HEK293 (cell line): Measurements from ENCODE around the gene LRRC26.

Experiments
- EGR2 ChIP-seq: fragments of 450-650 bp; formaldehyde crosslinking; IDR thresholded peaks from 2 replicates; pipeline ENCODE4 v1.5.1; 2016; ENCODE audit warnings: low read depth, missing biosample characterization, missing genetic modification characterization
- HOXD13 ChIP-seq: sonication (generic); formaldehyde crosslinking; IDR thresholded peaks from 2 replicates; pipeline ENCODE4 v1.8.0; 2022; ENCODE audit warnings: missing genetic modification reagents, borderline replicate concordance
- REPIN1 ChIP-seq: fragments of 450-650 bp; formaldehyde crosslinking; IDR thresholded peaks from 2 replicates; pipeline ENCODE4 v1.5.1; 2017; ENCODE audit warnings: missing biosample characterization, missing genetic modification characterization, low read depth
- SCRT2 ChIP-seq: fragments of 450-650 bp; formaldehyde crosslinking; IDR thresholded peaks from 2 replicates; pipeline ENCODE4 v1.5.1; 2016; ENCODE audit warnings: missing biosample characterization, missing genetic modification characterization
- ZFP41 ChIP-seq: fragments of 450-650 bp; formaldehyde crosslinking; IDR thresholded peaks from 2 replicates; pipeline ENCODE4 v1.5.1; 2016; ENCODE audit warnings: missing biosample characterization, missing genetic modification characterization, borderline replicate concordance
- ZNF146 ChIP-seq: fragments of 450-650 bp; formaldehyde crosslinking; IDR thresholded peaks from 2 replicates; pipeline ENCODE4 v1.5.1; 2016; ENCODE audit warnings: missing biosample characterization, missing genetic modification characterization
- ZNF157 ChIP-seq: fragments of 450-650 bp; formaldehyde crosslinking; IDR thresholded peaks from 2 replicates; pipeline ENCODE4 v1.5.1; 2016; ENCODE audit warnings: missing biosample characterization, missing genetic modification characterization
- ZNF169 ChIP-seq: fragments of 450-650 bp; formaldehyde crosslinking; IDR thresholded peaks from 2 replicates; pipeline ENCODE4 v1.5.1; 2016; ENCODE audit warnings: missing biosample characterization, missing genetic modification characterization
- ZNF19 ChIP-seq: fragments of 450-650 bp; formaldehyde crosslinking; IDR thresholded peaks from 2 replicates; pipeline ENCODE4; 2016; ENCODE audit warnings: missing biosample characterization, missing genetic modification characterization, low read depth
- ZNF335 ChIP-seq: fragments of 450-650 bp; formaldehyde crosslinking; conservative IDR thresholded peaks from 2 replicates; pipeline ENCODE4 v1.5.1; 2016; ENCODE audit warnings: missing biosample characterization, missing genetic modification characterization
- ZNF37A ChIP-seq: fragments of 450-650 bp; IDR thresholded peaks from 2 replicates; pipeline ENCODE4 v1.5.1; 2018; ENCODE audit warnings: missing biosample characterization, missing genetic modification characterization
- ZNF394 ChIP-seq: fragments of 450-650 bp; formaldehyde crosslinking; IDR thresholded peaks from 2 replicates; pipeline ENCODE4 v1.5.1; 2016; ENCODE audit warnings: missing biosample characterization, missing genetic modification characterization, mild to moderate bottlenecking, moderate library complexity, borderline replicate concordance
- ZNF510 ChIP-seq: fragments of 450-650 bp; formaldehyde crosslinking; IDR thresholded peaks from 2 replicates; pipeline ENCODE4 v1.5.1; 2018; ENCODE audit warnings: mild to moderate bottlenecking, missing genetic modification characterization, missing biosample characterization; ENCODE audit not compliant: insufficient replicate concordance
- ZNF558 ChIP-seq: fragments of 450-650 bp; formaldehyde crosslinking; IDR thresholded peaks from 2 replicates; pipeline ENCODE4 v1.5.1; 2016; ENCODE audit warnings: missing biosample characterization, missing genetic modification characterization
- ZNF624 ChIP-seq: fragments of 450-650 bp; formaldehyde crosslinking; IDR thresholded peaks from 2 replicates; pipeline ENCODE4 v1.5.1; 2017; ENCODE audit warnings: missing biosample characterization, missing genetic modification characterization
- ZNF701 ChIP-seq: fragments of 450-650 bp; formaldehyde crosslinking; IDR thresholded peaks from 2 replicates; pipeline ENCODE4 v1.5.1; 2016; ENCODE audit warnings: missing biosample characterization, missing genetic modification characterization
- ZNF76 ChIP-seq: fragments of 450-650 bp; formaldehyde crosslinking; IDR thresholded peaks from 2 replicates; pipeline ENCODE4; 2016; ENCODE audit warnings: low read depth, missing biosample characterization, missing genetic modification characterization, borderline replicate concordance
- ZSCAN30 ChIP-seq: fragments of 450-650 bp; IDR thresholded peaks from 2 replicates; pipeline ENCODE4 v1.5.1; 2018; ENCODE audit warnings: missing biosample characterization, mild to moderate bottlenecking, missing genetic modification characterization, moderate library complexity
- TF ChIP-seq, protein P1 (sequence below): fragments of 450-650 bp; formaldehyde crosslinking; IDR thresholded peaks from 2 replicates; pipeline ENCODE4 v1.5.1; 2016; ENCODE audit warnings: missing biosample characterization, missing genetic modification characterization
- TF ChIP-seq, protein P2 (sequence below): fragments of 450-650 bp; formaldehyde crosslinking; IDR thresholded peaks from 2 replicates; pipeline ENCODE4 v1.5.1; 2016; ENCODE audit warnings: missing biosample characterization, missing genetic modification characterization
- TF ChIP-seq, protein P3 (sequence below): fragments of 450-650 bp; formaldehyde crosslinking; IDR thresholded peaks from 2 replicates; pipeline ENCODE4 v1.5.1; 2016; ENCODE audit warnings: missing biosample characterization, missing genetic modification characterization
- TF ChIP-seq, protein P4 (sequence below): fragments of 450-650 bp; formaldehyde crosslinking; IDR thresholded peaks from 2 replicates; pipeline ENCODE4 v1.5.1; 2016; ENCODE audit warnings: missing biosample characterization, missing genetic modification characterization, borderline replicate concordance
- TF ChIP-seq, protein P5 (sequence below): fragments of 450-650 bp; IDR thresholded peaks from 2 replicates; pipeline ENCODE4 v1.5.1; 2018; ENCODE audit warnings: missing biosample characterization, mild to moderate bottlenecking, missing genetic modification characterization
- TF ChIP-seq, protein P6 (sequence below): fragments of 450-650 bp; formaldehyde crosslinking; IDR thresholded peaks from 2 replicates; pipeline ENCODE4 v1.5.1; 2017; ENCODE audit warnings: missing biosample characterization, missing genetic modification characterization
- TF ChIP-seq, protein P7 (sequence below): fragments of 450-650 bp; formaldehyde crosslinking; IDR thresholded peaks from 2 replicates; pipeline ENCODE4 v1.5.1; 2016; ENCODE audit warnings: missing biosample characterization, missing genetic modification characterization

Gene LRRC26

DNA sequence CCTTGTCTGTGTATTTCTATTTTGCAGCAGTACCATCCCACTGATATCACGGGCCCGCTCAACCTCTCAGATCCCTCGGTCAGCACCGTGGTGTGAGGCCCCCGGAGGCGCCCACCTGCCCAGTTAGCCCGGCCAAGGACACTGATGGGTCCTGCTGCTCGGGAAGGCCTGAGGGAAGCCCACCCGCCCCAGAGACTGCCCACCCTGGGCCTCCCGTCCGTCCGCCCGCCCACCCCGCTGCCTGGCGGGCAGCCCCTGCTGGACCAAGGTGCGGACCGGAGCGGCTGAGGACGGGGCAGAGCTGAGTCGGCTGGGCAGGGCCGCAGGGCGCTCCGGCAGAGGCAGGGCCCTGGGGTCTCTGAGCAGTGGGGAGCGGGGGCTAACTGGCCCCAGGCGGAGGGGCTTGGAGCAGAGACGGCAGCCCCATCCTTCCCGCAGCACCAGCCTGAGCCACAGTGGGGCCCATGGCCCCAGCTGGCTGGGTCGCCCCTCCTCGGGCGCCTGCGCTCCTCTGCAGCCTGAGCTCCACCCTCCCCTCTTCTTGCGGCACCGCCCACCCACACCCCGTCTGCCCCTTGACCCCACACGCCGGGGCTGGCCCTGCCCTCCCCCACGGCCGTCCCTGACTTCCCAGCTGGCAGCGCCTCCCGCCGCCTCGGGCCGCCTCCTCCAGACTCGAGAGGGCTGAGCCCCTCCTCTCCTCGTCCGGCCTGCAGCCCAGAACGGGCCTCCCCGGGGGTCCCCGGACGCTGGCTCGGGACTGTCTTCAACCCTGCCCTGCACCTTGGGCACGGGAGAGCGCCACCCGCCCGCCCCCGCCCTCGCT is 1.9 kb downstream of the LRRC26 start (continued):
- TF ChIP-seq, protein P1, sequence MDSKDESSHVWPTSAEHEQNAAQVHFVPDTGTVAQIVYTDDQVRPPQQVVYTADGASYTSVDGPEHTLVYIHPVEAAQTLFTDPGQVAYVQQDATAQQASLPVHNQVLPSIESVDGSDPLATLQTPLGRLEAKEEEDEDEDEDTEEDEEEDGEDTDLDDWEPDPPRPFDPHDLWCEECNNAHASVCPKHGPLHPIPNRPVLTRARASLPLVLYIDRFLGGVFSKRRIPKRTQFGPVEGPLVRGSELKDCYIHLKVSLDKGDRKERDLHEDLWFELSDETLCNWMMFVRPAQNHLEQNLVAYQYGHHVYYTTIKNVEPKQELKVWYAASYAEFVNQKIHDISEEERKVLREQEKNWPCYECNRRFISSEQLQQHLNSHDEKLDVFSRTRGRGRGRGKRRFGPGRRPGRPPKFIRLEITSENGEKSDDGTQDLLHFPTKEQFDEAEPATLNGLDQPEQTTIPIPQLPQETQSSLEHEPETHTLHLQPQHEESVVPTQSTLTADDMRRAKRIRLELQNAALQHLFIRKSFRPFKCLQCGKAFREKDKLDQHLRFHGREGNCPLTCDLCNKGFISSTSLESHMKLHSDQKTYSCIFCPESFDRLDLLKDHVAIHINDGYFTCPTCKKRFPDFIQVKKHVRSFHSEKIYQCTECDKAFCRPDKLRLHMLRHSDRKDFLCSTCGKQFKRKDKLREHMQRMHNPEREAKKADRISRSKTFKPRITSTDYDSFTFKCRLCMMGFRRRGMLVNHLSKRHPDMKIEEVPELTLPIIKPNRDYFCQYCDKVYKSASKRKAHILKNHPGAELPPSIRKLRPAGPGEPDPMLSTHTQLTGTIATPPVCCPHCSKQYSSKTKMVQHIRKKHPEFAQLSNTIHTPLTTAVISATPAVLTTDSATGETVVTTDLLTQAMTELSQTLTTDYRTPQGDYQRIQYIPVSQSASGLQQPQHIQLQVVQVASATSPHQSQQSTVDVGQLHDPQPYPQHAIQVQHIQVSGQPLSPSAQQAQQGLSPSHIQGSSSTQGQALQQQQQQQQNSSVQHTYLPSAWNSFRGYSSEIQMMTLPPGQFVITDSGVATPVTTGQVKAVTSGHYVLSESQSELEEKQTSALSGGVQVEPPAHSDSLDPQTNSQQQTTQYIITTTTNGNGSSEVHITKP = no peak
- TF ChIP-seq HOXD13 = no peak
- TF ChIP-seq ZNF335 = peak; percentile 61
- TF ChIP-seq, protein P2, sequence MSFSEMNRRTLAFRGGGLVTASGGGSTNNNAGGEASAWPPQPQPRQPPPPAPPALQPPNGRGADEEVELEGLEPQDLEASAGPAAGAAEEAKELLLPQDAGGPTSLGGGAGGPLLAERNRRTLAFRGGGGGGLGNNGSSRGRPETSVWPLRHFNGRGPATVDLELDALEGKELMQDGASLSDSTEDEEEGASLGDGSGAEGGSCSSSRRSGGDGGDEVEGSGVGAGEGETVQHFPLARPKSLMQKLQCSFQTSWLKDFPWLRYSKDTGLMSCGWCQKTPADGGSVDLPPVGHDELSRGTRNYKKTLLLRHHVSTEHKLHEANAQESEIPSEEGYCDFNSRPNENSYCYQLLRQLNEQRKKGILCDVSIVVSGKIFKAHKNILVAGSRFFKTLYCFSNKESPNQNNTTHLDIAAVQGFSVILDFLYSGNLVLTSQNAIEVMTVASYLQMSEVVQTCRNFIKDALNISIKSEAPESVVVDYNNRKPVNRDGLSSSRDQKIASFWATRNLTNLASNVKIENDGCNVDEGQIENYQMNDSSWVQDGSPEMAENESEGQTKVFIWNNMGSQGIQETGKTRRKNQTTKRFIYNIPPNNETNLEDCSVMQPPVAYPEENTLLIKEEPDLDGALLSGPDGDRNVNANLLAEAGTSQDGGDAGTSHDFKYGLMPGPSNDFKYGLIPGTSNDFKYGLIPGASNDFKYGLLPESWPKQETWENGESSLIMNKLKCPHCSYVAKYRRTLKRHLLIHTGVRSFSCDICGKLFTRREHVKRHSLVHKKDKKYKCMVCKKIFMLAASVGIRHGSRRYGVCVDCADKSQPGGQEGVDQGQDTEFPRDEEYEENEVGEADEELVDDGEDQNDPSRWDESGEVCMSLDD (tag by site-specific recombination) = 0 out of 2 replicates have a peak, but pooled peaks have one; percentile 25
- TF ChIP-seq, protein P3, sequence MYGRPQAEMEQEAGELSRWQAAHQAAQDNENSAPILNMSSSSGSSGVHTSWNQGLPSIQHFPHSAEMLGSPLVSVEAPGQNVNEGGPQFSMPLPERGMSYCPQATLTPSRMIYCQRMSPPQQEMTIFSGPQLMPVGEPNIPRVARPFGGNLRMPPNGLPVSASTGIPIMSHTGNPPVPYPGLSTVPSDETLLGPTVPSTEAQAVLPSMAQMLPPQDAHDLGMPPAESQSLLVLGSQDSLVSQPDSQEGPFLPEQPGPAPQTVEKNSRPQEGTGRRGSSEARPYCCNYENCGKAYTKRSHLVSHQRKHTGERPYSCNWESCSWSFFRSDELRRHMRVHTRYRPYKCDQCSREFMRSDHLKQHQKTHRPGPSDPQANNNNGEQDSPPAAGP (tag by site-specific recombination) = peak; percentile 89
- TF ChIP-seq, protein P4, sequence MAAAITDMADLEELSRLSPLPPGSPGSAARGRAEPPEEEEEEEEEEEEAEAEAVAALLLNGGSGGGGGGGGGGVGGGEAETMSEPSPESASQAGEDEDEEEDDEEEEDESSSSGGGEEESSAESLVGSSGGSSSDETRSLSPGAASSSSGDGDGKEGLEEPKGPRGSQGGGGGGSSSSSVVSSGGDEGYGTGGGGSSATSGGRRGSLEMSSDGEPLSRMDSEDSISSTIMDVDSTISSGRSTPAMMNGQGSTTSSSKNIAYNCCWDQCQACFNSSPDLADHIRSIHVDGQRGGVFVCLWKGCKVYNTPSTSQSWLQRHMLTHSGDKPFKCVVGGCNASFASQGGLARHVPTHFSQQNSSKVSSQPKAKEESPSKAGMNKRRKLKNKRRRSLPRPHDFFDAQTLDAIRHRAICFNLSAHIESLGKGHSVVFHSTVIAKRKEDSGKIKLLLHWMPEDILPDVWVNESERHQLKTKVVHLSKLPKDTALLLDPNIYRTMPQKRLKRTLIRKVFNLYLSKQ (tag by site-specific recombination) = no peak
- no peak for TF ChIP-seq REPIN1 (tag by site-specific recombination)
- no peak for TF ChIP-seq ZNF510 (tag by site-specific recombination)
- no peak for TF ChIP-seq ZNF76 (tag by site-specific recombination)
- TF ChIP-seq ZNF19 (tag by site-specific recombination) = no peak
- peak; percentile 78 for TF ChIP-seq EGR2 (tag by site-specific recombination)
- TF ChIP-seq ZNF624 = no peak
- TF ChIP-seq, protein P5, sequence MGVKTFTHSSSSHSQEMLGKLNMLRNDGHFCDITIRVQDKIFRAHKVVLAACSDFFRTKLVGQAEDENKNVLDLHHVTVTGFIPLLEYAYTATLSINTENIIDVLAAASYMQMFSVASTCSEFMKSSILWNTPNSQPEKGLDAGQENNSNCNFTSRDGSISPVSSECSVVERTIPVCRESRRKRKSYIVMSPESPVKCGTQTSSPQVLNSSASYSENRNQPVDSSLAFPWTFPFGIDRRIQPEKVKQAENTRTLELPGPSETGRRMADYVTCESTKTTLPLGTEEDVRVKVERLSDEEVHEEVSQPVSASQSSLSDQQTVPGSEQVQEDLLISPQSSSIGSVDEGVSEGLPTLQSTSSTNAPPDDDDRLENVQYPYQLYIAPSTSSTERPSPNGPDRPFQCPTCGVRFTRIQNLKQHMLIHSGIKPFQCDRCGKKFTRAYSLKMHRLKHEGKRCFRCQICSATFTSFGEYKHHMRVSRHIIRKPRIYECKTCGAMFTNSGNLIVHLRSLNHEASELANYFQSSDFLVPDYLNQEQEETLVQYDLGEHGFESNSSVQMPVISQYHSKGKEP = no peak
- TF ChIP-seq, protein P6, sequence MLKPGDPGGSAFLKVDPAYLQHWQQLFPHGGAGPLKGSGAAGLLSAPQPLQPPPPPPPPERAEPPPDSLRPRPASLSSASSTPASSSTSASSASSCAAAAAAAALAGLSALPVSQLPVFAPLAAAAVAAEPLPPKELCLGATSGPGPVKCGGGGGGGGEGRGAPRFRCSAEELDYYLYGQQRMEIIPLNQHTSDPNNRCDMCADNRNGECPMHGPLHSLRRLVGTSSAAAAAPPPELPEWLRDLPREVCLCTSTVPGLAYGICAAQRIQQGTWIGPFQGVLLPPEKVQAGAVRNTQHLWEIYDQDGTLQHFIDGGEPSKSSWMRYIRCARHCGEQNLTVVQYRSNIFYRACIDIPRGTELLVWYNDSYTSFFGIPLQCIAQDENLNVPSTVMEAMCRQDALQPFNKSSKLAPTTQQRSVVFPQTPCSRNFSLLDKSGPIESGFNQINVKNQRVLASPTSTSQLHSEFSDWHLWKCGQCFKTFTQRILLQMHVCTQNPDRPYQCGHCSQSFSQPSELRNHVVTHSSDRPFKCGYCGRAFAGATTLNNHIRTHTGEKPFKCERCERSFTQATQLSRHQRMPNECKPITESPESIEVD = no peak
- TF ChIP-seq ZNF701 (tag by site-specific recombination) = no peak
- no peak for TF ChIP-seq SCRT2 (tag by site-specific recombination)
- TF ChIP-seq ZNF157 = no peak
- TF ChIP-seq ZNF146 = no peak
- no peak for TF ChIP-seq ZNF37A (tag by site-specific recombination)
- no peak for TF ChIP-seq ZNF169 (tag by site-specific recombination)
- TF ChIP-seq ZSCAN30 (tag by site-specific recombination) = no peak
- TF ChIP-seq ZFP41 (tag by site-specific recombination) = no peak
- no peak for TF ChIP-seq ZNF394
- TF ChIP-seq ZNF558 (tag by site-specific recombination) = no peak
- TF ChIP-seq, protein P7, sequence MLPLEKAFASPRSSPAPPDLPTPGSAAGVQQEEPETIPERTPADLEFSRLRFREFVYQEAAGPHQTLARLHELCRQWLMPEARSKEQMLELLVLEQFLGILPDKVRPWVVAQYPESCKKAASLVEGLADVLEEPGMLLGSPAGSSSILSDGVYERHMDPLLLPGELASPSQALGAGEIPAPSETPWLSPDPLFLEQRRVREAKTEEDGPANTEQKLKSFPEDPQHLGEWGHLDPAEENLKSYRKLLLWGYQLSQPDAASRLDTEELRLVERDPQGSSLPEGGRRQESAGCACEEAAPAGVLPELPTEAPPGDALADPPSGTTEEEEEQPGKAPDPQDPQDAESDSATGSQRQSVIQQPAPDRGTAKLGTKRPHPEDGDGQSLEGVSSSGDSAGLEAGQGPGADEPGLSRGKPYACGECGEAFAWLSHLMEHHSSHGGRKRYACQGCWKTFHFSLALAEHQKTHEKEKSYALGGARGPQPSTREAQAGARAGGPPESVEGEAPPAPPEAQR = no peak
